Osteocyte (in vitro differentiated cells): ENCODE measurements around the gene CCDC60. TPM values are rescaled to one million over a fixed set of nuclear protein-coding genes. Genes with fewer than 3 reads are reported as not detected.

Experiments used
- DNase-seq: peaks from one replicate; pipeline ENCODE4 v3.0.0; 2021; ENCODE audit warnings: mixed read lengths; ENCODE audit not compliant: unreplicated experiment; ENCODE audit errors: extremely low spot score
- H3K27ac Mint-ChIP-seq: one replicate; pipeline ENCODE4 v1.8.0; 2021; ENCODE audit warnings: mild to moderate bottlenecking, mixed read lengths; ENCODE audit not compliant: unreplicated experiment
- H3K27me3 Mint-ChIP-seq: one replicate; pipeline ENCODE4 v1.8.0; 2021; ENCODE audit warnings: mixed read lengths; ENCODE audit not compliant: unreplicated experiment
- H3K36me3 Mint-ChIP-seq: one replicate; pipeline ENCODE4 v1.8.0; 2021; ENCODE audit warnings: mixed read lengths; ENCODE audit not compliant: unreplicated experiment
- H3K4me1 Mint-ChIP-seq: one replicate; pipeline ENCODE4 v1.8.0; 2021; ENCODE audit warnings: mixed read lengths; ENCODE audit not compliant: unreplicated experiment
- H3K4me3 Mint-ChIP-seq: one replicate; pipeline ENCODE4 v1.8.0; 2021; ENCODE audit warnings: mild to moderate bottlenecking, moderate library complexity, mixed read lengths; ENCODE audit not compliant: unreplicated experiment
- H3K9me3 Mint-ChIP-seq: one replicate; pipeline ENCODE4 v1.8.0; 2021; ENCODE audit warnings: mixed read lengths; ENCODE audit not compliant: unreplicated experiment
- CTCF ChIP-seq: fragments of 200-600 bp; sonication (generic); IDR thresholded peaks from 2 replicates; pipeline ENCODE4 v1.5.0; 2021; ENCODE audit warnings: antibody characterized with exemption, mild to moderate bottlenecking, moderate library complexity
- total RNA-seq: library from RNA; stranded (reverse); gene quantifications from 2 replicates; pipeline ENCODE4 v1.2.1, GENCODE V29; 2021

The CCDC60 gene
- total RNA-seq, 1 donor from 2014 or later: not detected

- no peaks in the 10 kb centered on the region for H3K36me3 Mint-ChIP-seq
- DNase-seq: no peak
- no peak overlapping the region for H3K27ac Mint-ChIP-seq
- no peaks in the 10 kb centered on the region for H3K9me3 Mint-ChIP-seq
- no peaks in the 10 kb centered on the region for H3K4me1 Mint-ChIP-seq
- no peaks in the 10 kb centered on the region for H3K27me3 Mint-ChIP-seq
- no peak for TF ChIP-seq CTCF
- no peak overlapping the region for H3K4me3 Mint-ChIP-seq
These were observed 75.9 kb downstream of the CCDC60 start for GRCh38 chr12:119410396-119410795.

GRCh38 chr12:119412306-119412705 lies 77.8 kb downstream of the CCDC60 start:
- no peak overlapping the region for H3K27ac Mint-ChIP-seq
- no peak for TF ChIP-seq CTCF
- H3K9me3 Mint-ChIP-seq: no peaks in the 10 kb centered on the region
- H3K36me3 Mint-ChIP-seq: no peaks in the 10 kb centered on the region
- DNase-seq: no peak
- H3K27me3 Mint-ChIP-seq: no peaks in the 10 kb centered on the region
- no peak overlapping the region for H3K4me3 Mint-ChIP-seq
- no peaks in the 10 kb centered on the region for H3K4me1 Mint-ChIP-seq

- DNase-seq: no peak
- H3K27ac Mint-ChIP-seq: no peak overlapping the region
- H3K9me3 Mint-ChIP-seq: no peaks in the 10 kb centered on the region
- no peak overlapping the region for H3K4me3 Mint-ChIP-seq
- TF ChIP-seq CTCF: peak; percentile 78
- no peaks in the 10 kb centered on the region for H3K4me1 Mint-ChIP-seq
- H3K36me3 Mint-ChIP-seq: no peaks in the 10 kb centered on the region
- H3K27me3 Mint-ChIP-seq: no peaks in the 10 kb centered on the region
These were observed 78.6 kb downstream of the CCDC60 start for GRCh38 chr12:119412811-119413794.

GRCh38 chr12:119415714-119416113 lies 81.2 kb downstream of the CCDC60 start:
- Mint-ChIP-seq H3K9me3 (no peaks in the 10 kb centered on the region), H3K36me3 (no peaks in the 10 kb centered on the region), H3K27ac (no peak overlapping the region), H3K27me3 (no peaks in the 10 kb centered on the region), H3K4me1 (no peaks in the 10 kb centered on the region), H3K4me3 (no peak overlapping the region)
- DNase-seq: no peak
- no peak for TF ChIP-seq CTCF

- Mint-ChIP-seq H3K4me3 (no peak overlapping the region), H3K9me3 (peaks cover 12% of the 10 kb centered on the region), H3K27ac (no peak overlapping the region), H3K4me1 (no peaks in the 10 kb centered on the region), H3K36me3 (no peaks in the 10 kb centered on the region), H3K27me3 (no peaks in the 10 kb centered on the region)
- no peak for TF ChIP-seq CTCF
- DNase-seq: no peak
These were observed 82.9 kb downstream of the CCDC60 start for GRCh38 chr12:119417440-119417839.
